ENCODE measurements around the gene RTN4.

RTN4 gene

DNA sequence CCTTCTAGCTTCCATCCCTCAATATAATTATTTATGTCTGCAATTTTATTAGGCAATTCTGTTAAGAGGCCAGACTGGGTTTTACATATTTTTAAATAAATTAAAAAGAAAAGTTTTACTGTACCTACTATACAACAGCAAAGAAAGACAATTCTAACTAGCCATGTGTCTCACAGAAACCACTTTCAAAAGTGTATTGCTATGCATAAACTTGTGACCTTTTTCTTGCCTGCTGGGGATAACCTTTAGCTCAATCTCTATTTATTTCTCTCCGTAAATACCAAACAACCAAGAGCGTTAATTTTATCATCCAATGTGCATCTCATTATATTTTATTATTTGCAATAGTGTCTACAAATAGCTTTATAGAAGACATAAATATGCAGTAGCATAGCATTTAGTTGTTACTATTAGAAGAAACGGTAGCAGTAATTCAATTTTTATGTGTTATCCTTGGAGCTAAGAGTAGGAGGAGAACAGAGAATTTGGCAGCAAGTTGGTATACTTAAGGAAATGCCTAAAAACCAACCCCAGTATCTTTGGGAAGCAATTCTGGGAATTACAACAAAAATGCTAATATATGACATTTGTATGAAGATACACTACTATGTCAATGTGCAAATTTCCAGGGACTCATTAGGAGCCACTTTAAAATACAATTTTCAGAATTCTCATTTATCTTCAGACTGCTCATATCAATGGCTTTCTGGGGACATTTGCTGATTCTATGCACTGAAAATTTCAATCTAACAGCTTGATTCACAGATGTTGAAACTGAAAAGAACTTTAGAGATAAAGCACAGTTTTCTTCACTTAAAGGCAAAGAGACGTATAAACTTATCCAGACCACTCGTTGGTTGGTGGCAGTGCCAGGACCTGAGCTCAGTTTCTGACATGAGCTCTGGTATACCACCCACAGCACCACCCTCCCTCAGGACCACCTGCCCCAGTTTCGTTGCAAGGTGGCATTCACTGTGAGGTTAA, 23.0 kb upstream of the RTN4 start:
- no peak overlapping the region for H3K4me3 ChIP-seq (ENCODE audit: low read depth, low read length)
- TF ChIP-seq CTCF (IDR thresholded peaks at IDR 0.05; ENCODE audit: control insufficient read depth, extremely low read depth, insufficient read depth): no peak
- DNase-seq (ENCODE audit: low read depth): no peak

DNA sequence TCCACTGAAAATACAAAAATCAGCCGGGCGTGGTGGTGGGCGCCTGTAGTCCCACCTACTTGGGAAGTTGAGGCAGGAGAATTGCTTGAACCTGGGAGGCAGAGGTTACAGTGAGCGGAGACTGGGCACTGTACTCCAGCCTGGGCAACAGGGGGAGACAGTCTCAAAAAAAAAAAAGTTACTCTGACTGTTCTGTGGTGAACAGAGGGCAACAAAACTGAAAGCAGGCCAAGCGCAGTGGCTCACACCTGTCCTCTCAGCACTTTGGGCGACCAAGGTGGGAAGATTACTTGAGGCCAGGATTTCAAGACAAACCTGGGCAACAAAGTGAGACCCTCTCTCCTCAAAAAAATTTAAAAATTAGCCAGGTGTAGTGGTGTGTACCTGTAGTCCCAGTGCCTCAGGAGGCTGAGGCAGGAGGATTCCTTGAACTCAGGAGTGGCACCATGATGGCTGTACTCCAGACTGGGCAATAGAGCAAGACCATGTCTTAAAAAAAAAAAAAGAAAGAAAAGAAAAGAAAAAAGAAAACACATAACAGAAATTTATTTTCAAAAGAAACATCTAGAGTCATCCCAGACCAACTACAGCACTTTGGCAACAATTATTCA, 13.6 kb upstream of the RTN4 start:
- H3K4me3 ChIP-seq (ENCODE audit: low read depth, low read length): no peak overlapping the region
- TF ChIP-seq CTCF (IDR thresholded peaks at IDR 0.05; ENCODE audit: control insufficient read depth, extremely low read depth, insufficient read depth): no peak
- DNase-seq (ENCODE audit: low read depth): no peak

- TF ChIP-seq CTCF (IDR thresholded peaks at IDR 0.05; ENCODE audit: control insufficient read depth, extremely low read depth, insufficient read depth): no peak
- DNase-seq (ENCODE audit: low read depth): no peak
- no peak overlapping the region for H3K4me3 ChIP-seq (ENCODE audit: low read depth, low read length)
These were observed 13.0 kb upstream of the RTN4 start for GRCh38 chr2:55063226-55063625.

DNA sequence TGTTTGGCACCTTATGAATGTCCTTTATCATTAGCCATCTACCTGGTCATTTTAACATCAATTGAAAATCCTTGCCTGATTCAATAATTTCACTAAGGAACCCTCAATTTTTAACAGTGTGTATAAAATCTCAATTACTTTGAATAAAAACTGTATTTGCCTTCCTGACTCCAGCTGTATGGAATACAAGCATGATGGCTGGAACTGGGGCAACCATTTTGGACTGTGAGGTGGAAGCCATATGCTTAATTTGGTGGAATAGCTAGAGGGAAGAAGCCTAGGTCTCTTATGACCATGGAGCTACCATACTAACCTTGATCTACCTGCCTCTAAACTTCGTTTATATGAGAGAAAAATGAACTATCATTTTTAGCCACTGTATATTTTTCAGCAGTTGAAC, 12.5 kb upstream of the RTN4 start:
- TF ChIP-seq CTCF (IDR thresholded peaks at IDR 0.05; ENCODE audit: control insufficient read depth, extremely low read depth, insufficient read depth): no peak
- no peak overlapping the region for H3K4me3 ChIP-seq (ENCODE audit: low read depth, low read length)
- no peak for DNase-seq (ENCODE audit: low read depth)

GRCh38 chr2:55061523-55062344, 11.5 kb upstream of the RTN4 start:
- TF ChIP-seq CTCF (IDR thresholded peaks at IDR 0.05; ENCODE audit: control insufficient read depth, extremely low read depth, insufficient read depth): no peak
- no peak for DNase-seq (ENCODE audit: low read depth)

DNA sequence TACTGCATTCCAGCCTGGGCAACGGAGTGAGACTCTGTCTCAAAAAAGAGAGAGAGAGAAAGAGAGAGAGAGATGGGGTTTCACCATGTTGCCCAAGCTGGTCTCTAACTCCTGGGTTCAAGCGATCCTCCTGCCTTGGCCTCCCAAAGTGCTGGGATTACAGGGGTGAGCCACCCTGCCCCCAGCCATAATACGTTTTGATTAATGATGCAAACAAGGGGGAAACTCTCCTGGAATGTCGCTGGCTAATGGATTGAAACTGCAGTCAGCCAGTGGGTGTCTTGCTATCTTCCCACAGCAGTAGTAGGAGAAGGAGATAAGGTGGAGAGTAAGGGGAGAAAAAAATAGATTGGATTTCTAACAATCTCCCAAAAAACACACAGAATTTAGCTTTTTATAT, 9.5 kb upstream of the RTN4 start:
- no peak for TF ChIP-seq CTCF (IDR thresholded peaks at IDR 0.05; ENCODE audit: control insufficient read depth, extremely low read depth, insufficient read depth)
- DNase-seq (ENCODE audit: low read depth): no peak
- no peak overlapping the region for H3K4me3 ChIP-seq (ENCODE audit: low read depth, low read length)

More at GRCh38 chr2:55061523-55062344, 11.5 kb upstream of the RTN4 start:
- no peak overlapping the region for H3K4me3 ChIP-seq (ENCODE audit: low read depth, low read length)

All from LNCaP clone FGC (cell line).